ENCODE data around the gene SLC25A1.

SLC25A1 gene

GRCh38 chr22:19176732-19177131 lies 1.8 kb downstream of the SLC25A1 start:
- peak overlapping the region; percentile 70 for H3K4me3 ChIP-seq (ENCODE audit: low read depth, low read length)

GRCh38 chr22:19176175-19176643 lies 2.3 kb downstream of the SLC25A1 start:
- H3K4me3 ChIP-seq (ENCODE audit: low read depth, low read length), result no peak overlapping the region
- no peak for TF ChIP-seq CTCF (IDR thresholded peaks at IDR 0.05; ENCODE audit: control insufficient read depth, extremely low read depth, insufficient read depth)
- DNase-seq (ENCODE audit: low read depth), result no peak

More at GRCh38 chr22:19176732-19177131, 1.8 kb downstream of the SLC25A1 start:
- no peak for TF ChIP-seq CTCF (IDR thresholded peaks at IDR 0.05; ENCODE audit: control insufficient read depth, extremely low read depth, insufficient read depth)
- DNase-seq (ENCODE audit: low read depth), result no peak

GRCh38 chr22:19175602-19176174 lies 2.8 kb downstream of the SLC25A1 start:
- no peak for TF ChIP-seq CTCF (IDR thresholded peaks at IDR 0.05; ENCODE audit: control insufficient read depth, extremely low read depth, insufficient read depth)
- DNase-seq (ENCODE audit: low read depth), result no peak
- no peak overlapping the region for H3K4me3 ChIP-seq (ENCODE audit: low read depth, low read length)

- no peak overlapping the region for H3K4me3 ChIP-seq (ENCODE audit: low read depth, low read length)
- no peak for TF ChIP-seq CTCF (IDR thresholded peaks at IDR 0.05; ENCODE audit: control insufficient read depth, extremely low read depth, insufficient read depth)
- no peak for DNase-seq (ENCODE audit: low read depth)
Measured at GRCh38 chr22:19175026-19175601, 3.4 kb downstream of the SLC25A1 start.

- no peak for DNase-seq (ENCODE audit: low read depth)
- H3K4me3 ChIP-seq (ENCODE audit: low read depth, low read length), result no peak overlapping the region
- TF ChIP-seq CTCF (IDR thresholded peaks at IDR 0.05; ENCODE audit: control insufficient read depth, extremely low read depth, insufficient read depth), result no peak
Measured at GRCh38 chr22:19174106-19175025, 4.2 kb downstream of the SLC25A1 start.

GRCh38 chr22:19173047-19174035 lies 5.2 kb downstream of the SLC25A1 start:
- peak overlapping the region; percentile 95 for H3K4me3 ChIP-seq (ENCODE audit: low read depth, low read length)
- DNase-seq (ENCODE audit: low read depth), result no peak
- no peak for TF ChIP-seq CTCF (IDR thresholded peaks at IDR 0.05; ENCODE audit: control insufficient read depth, extremely low read depth, insufficient read depth)
